ENCODE data around the gene SLC16A7.
A peak's percentile ranks its signal among the peaks of the same experiment; 100 is the strongest.

Gene SLC16A7

DNA sequence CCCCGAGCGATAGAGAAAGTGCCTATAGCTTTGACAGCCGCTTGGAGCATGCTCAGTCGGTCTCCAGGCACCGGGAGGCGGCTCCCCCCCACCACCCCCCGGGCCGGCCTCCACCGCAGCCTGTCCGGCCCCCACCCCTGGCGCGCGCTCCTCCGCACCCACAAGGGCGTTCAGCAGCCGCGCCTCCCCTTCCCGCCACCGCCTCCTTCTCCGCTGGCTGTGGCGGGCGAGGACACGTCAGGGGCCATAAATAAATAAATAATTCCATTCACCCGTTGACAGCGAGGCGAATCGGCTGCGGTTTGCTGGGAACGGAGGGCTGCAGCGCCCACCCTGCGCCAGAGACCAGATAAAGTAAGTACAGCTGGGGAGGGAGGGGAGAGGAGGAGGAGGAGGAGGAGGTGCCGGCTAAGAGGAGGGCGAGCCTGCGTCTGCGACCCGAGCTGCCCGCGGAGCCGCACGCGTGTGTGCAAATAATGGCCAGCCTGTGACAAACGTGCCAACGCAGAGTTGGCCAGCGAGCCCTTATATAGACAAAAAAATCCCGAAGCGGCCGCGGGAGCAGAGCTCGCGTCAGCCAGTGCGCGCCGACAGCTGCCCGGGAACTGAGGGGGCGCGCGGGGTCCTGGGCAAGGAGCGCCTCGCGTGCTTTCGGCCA lies at the start of gene SLC16A7:
Gene SLC16A7 (plus strand): TSS at position 147 of the 658 bp plus-strand sequence. CDS start 108,773 bp downstream, outside the sequence.
- DNase-seq: peak; percentile 91

GRCh38 chr12:59548930-59549329 lies 46.9 kb upstream of the SLC16A7 start:
- DNase-seq: no peak

GRCh38 chr12:59559696-59560095 lies 36.1 kb upstream of the SLC16A7 start:
- no peak for DNase-seq

- DNase-seq: no peak
These were observed 25.7 kb upstream of the SLC16A7 start for GRCh38 chr12:59570145-59570544.

- DNase-seq: no peak
These were observed 21.4 kb upstream of the SLC16A7 start for GRCh38 chr12:59574406-59574805.

GRCh38 chr12:59575826-59576225 lies 20.0 kb upstream of the SLC16A7 start:
- no peak for DNase-seq

DNA sequence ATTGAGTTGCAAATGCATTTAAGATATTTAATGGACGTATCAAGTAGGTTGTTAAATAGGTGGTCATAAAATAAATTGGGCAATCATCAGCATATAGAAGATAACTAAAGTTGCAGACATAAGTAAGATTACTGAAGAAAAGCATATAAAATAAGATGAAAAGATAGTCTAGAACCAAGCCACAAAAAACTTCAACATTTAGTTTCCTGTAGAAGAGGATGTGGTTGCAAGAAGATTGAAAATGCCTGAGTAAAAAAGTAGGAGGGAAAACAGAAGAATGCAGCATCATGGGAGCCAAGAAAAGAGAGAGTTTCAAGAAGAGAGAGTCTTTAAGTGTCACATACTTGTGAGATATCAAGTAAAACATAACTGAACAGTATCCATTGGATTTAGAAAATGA lies 17.6 kb upstream of the SLC16A7 start:
- no peak for DNase-seq

GRCh38 chr12:59579631-59580030 lies 16.2 kb upstream of the SLC16A7 start:
- no peak for DNase-seq

GRCh38 chr12:59580050-59580449 lies 15.8 kb upstream of the SLC16A7 start:
- DNase-seq: no peak

GRCh38 chr12:59583003-59583712 lies 12.7 kb upstream of the SLC16A7 start:
- no peak for DNase-seq

DNA sequence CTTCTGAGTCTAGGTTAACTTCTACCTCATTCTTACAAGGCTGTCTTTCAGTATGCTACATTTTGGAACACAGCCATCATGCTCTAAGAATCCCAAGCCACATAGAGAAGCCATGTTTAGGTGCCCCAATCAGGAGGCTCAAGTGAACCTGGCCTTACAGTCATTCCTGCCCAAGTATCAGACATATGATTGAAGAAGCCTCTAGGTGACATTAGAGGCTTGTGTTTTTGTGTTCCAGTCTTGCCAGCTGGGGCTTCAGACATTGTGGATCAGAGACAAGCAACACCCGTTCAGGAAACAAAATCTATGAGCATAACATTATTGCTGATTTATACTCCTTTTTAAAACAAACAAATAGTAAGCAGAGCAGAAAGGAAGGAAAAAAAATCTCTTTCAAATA lies 8.1 kb upstream of the SLC16A7 start:
- DNase-seq: no peak

- DNase-seq: no peak
These were observed 2.1 kb upstream of the SLC16A7 start for GRCh38 chr12:59593761-59594160.

- DNase-seq: peak; percentile 26
These were observed 807 bp upstream of the SLC16A7 start for GRCh38 chr12:59594943-59595500.

- DNase-seq: no peak
These were observed 305 bp upstream of the SLC16A7 start for GRCh38 chr12:59595565-59595882.

GRCh38 chr12:59597385-59597781 lies 1.6 kb downstream of the SLC16A7 start:
- DNase-seq: peak; percentile 91

DNA sequence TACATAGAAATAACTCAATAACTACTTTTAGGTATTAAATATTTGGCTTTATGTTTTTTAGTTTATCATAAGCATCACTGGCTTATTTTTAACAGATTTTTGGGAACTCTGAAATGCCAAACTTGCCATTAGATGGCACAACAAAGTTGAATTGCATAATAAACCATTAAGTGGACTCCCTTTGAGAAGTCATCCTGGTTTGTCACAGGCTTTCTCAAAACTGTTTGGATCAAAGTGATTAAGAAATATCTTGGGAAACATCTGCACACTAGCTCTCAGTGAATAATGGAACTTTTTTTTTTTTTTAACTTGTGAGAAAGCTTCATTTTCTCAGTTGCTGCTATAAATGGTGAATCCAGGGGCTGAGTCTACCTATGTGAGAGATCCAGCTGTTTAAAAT lies 4.3 kb downstream of the SLC16A7 start:
- DNase-seq: peak; percentile 84

- peak; percentile 48 for DNase-seq
These were observed 7.9 kb downstream of the SLC16A7 start for GRCh38 chr12:59603754-59604153.

DNA sequence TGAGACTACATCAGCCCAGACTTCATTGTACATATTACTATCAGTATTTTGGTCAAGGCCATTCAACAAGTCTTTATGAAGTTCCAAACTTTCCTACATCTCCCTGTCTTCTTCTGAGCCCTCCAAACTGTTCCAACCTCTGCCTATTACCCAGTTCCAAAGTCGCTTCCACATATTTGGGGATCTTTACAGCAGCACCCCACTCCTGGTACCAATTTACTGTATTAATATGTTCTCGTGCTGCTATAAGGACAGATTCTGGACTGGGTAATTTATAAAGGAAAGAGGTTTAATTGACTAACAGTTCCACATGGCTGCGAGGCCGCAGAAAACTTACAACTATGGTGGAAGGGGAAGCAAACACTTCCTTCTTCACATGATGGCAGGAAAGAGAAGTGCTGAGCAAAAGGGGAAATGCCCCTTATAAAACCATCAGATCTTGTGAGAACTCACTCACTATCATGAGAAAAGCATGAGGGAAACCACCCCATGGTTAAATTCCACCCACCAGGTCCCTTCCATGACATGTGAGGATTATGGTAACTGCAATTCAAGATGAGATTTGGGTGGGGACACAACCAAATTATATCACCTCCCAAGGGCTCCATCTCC lies 17.1 kb downstream of the SLC16A7 start:
- DNase-seq: peak; percentile 37

DNA sequence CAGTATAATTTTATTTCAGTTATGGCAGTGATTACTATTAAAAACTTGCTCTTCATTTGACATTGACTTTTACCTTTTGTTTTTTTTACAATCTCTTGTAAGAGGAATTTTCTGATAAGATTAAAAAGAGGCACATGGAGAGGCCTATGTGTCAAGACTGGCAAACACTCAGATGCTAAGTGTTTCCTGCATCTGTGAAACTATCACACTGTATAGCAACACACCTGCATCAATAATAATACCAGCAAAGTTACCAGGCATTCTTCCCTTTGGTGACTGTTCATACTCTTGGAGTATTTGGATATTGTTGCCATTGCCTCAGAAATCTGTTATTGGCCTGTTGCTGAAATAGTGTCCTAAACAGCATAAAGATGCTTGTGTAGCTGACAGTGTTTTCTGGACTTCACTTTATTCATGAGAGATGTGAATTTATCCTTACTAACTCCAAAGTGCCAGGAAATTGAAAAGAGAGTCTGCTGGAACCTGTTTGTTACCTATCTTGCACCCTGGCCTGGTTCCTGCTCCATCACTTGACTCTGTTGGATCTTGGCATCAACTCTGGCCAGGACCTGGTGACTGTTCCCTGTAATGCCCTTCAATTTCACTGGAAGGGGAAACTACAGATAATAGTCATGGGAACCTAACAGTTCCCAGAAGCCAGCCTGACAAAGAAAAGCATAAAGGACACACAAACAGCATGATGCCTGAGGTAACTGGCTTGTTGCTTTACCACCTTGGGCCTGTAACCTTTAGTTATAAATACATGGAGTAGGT lies 19.8 kb downstream of the SLC16A7 start:
- DNase-seq: no peak

DNA sequence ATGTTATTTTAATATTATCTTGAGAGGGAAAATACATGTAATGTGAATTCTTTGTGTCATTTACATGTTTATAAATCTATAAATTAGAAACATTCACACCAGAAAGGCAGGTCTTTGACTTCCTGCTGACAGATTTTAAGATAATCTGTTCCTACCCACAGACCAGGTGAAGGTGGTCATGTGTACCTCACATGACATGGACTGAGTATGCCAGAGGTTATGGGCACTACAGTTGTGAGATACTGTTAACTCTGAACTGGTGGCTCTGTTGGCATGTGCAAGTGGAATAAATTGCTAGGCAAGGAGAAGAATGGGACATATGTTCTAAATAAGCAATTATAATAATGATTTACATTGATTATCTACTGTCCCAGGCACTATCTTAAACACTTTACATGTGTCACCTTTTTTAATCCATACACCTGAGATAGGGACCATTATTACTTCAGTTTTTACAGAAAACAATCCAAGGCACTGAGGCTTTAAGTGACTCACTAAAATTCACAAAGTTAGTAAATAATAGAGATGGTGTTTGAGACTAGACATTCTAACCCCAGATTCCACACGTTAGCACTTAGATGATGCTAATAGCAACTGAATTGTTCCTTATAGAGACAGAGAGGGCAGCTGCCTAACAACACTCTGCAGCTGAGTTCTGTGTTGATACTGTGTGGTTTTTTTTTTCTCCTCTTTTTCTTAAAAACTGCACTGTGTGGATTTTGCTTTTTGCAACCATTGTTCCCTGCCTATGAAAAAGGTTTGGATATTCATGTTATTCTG lies 23.8 kb downstream of the SLC16A7 start:
- no peak for DNase-seq

GRCh38 chr12:59620326-59620725 lies 24.5 kb downstream of the SLC16A7 start:
- peak; percentile 48 for DNase-seq

- peak; percentile 46 for DNase-seq
These were observed 29.1 kb downstream of the SLC16A7 start for GRCh38 chr12:59624732-59625460.
